ENCODE data around the gene SNRNP70. TPM values are rescaled to one million over a fixed set of nuclear protein-coding genes. Genes with fewer than 3 reads are reported as not detected.

Gene SNRNP70
- total and polyA plus RNA-seq, 2 of the 13 experiments (the other 11 are each of a cell fraction or from before 2014, with no cell fraction given): 150 to 210 TPM

DNA sequence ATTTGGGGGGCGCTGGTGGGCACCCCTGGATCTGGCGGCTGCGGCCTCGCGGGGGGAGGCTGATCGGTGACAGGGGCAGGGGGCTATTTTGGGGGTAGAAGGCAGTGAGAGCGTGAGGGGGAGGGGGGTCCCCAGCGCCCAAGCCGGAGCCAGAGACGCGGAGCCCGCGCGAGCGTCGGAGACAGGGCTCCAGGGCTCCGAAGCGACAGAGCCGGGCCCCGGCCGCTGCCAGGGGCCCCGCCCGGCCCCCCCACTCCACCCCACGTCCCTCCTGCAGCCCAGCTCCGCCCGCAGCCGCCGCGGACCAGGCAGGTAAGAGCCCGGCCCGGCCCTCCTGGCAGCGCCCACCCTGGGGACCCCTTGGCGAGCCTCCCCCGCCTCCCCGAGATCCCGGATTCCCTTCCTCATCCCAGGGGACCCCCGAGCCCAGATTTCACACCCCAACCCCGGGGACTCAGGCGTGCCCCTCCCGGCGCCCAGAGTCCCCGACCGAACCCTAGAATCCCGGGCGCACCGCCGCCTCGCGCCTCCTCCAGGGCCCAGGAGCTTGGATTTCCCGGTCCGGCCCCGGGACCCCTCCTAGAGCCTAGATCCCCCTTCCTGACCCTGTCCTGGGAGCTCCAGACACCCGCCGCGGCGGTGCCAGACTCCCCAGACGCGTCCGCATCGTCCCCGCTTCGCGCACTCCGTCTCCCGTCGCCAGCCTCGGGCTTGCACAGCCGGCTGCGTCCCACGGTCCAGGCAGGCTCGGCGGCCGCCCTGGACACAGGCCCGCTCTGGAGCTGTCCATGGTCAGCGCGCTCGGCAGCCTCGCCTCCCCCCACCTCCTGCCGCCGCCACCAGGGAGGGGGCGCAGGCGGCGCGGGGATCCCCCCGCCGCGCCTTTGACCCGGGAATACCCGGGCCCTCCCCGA is 34.4 kb downstream of the SNRNP70 start, which contains the start of gene PPFIA3 (continued):
- TF ChIP-seq, protein P1, sequence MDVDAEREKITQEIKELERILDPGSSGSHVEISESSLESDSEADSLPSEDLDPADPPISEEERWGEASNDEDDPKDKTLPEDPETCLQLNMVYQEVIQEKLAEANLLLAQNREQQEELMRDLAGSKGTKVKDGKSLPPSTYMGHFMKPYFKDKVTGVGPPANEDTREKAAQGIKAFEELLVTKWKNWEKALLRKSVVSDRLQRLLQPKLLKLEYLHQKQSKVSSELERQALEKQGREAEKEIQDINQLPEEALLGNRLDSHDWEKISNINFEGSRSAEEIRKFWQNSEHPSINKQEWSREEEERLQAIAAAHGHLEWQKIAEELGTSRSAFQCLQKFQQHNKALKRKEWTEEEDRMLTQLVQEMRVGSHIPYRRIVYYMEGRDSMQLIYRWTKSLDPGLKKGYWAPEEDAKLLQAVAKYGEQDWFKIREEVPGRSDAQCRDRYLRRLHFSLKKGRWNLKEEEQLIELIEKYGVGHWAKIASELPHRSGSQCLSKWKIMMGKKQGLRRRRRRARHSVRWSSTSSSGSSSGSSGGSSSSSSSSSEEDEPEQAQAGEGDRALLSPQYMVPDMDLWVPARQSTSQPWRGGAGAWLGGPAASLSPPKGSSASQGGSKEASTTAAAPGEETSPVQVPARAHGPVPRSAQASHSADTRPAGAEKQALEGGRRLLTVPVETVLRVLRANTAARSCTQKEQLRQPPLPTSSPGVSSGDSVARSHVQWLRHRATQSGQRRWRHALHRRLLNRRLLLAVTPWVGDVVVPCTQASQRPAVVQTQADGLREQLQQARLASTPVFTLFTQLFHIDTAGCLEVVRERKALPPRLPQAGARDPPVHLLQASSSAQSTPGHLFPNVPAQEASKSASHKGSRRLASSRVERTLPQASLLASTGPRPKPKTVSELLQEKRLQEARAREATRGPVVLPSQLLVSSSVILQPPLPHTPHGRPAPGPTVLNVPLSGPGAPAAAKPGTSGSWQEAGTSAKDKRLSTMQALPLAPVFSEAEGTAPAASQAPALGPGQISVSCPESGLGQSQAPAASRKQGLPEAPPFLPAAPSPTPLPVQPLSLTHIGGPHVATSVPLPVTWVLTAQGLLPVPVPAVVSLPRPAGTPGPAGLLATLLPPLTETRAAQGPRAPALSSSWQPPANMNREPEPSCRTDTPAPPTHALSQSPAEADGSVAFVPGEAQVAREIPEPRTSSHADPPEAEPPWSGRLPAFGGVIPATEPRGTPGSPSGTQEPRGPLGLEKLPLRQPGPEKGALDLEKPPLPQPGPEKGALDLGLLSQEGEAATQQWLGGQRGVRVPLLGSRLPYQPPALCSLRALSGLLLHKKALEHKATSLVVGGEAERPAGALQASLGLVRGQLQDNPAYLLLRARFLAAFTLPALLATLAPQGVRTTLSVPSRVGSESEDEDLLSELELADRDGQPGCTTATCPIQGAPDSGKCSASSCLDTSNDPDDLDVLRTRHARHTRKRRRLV (CRISPR knock-in tag; IDR thresholded peaks at IDR 0.05): no peak
- TF ChIP-seq ZNF607 (CRISPR knock-in tag; IDR thresholded peaks at IDR 0.05; ENCODE audit: borderline replicate concordance): peak; percentile 91
- TF ChIP-seq, protein P2, sequence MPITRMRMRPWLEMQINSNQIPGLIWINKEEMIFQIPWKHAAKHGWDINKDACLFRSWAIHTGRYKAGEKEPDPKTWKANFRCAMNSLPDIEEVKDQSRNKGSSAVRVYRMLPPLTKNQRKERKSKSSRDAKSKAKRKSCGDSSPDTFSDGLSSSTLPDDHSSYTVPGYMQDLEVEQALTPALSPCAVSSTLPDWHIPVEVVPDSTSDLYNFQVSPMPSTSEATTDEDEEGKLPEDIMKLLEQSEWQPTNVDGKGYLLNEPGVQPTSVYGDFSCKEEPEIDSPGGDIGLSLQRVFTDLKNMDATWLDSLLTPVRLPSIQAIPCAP (CRISPR knock-in tag; IDR thresholded peaks at IDR 0.05; ENCODE audit: low read depth): no peak

DNA sequence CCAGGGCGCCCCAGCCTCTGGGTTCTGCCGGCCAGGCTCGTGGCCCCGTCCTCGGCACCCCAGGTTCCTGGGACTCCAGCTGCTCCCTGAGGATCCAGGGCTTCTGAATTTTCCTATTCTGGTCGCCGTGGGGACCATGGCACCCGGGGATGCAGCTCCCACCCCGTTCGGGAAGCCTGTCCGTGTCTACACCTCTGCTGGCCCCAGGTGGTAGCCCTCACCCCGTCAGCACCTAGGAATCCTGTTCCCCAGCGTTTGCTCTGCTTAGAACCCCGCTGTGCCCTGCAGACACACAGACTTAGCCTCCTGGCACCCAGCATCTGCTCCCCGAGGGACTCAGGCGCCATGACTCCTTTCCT is 35.1 kb downstream of the SNRNP70 start:
- ChIA-PET POLR2A (interaction anchor here (0.9 to 1.4 kb wide), 2 partner anchors 22 to 29 kb away, joined by 3 to 4 read pairs; no protein-coding TSS in a partner anchor), CTCF (ENCODE audit: low intra/inter-chr PET ratio, low total read pairs) (no interaction called here)
- Histone ChIP-seq H3K27ac (ENCODE audit: extremely low read length, insufficient read depth, low read length) (no peak overlapping the region), H3K4me2 (ENCODE audit: low read depth, low read length) (peak overlapping the region; percentile 92), H3K9me3 (ENCODE audit: low read length) (no peaks in the 10 kb centered on the region), H3K27me3 (ENCODE audit: control insufficient read depth in 1 of 2, insufficient read depth in 2 of 2, low read length in 2 of 2) (peaks cover 0 to 7% of the 10 kb centered on the region in 2 experiments; a peak in 1 of 5 replicates), H4K20me1 (ENCODE audit: insufficient read depth, low read length) (no peaks in the 10 kb centered on the region), H3K9ac (ENCODE audit: insufficient read depth, low read depth, low read length) (0 out of 2 replicates have a peak overlapping the region, but pooled peaks have one; percentile 54), H3K36me3 (replicated peaks in 1 of 2; ENCODE audit: control insufficient read depth in 1 of 2, insufficient read depth in 2 of 2, low read length in 2 of 2) (no peaks in the 10 kb centered on the region), H3K4me3 (replicated peaks in 1 of 3; ENCODE audit: insufficient read depth in 1 of 3, low read depth in 2 of 3, low read length in 3 of 3) (peak overlapping the region in 2 of 3 experiments; percentile 73 to 77; a peak in 3 of 6 replicates), H3K4me1 (ENCODE audit: insufficient read depth, low read length) (peaks cover 61% of the 10 kb centered on the region), H2AFZ (ENCODE audit: low read length) (no peak overlapping the region), H3K79me2 (ENCODE audit: insufficient read depth, low read length) (peaks cover 4% of the 10 kb centered on the region)
- ATAC-seq (no peak), FAIRE-seq (no peak), DNase-seq (ENCODE audit: low spot score) (no peak)
- WGBS (ENCODE audit: low lambda C conversion rate): no CpG with 5 or more reads among the region's 16 CpGs
- intact Hi-C loops (cut with micrococcal nuclease; ENCODE audit: unreplicated experiment) (no loop called here), in situ Hi-C loops (cut with HindIII; ENCODE audit: extremely low pct_ligation_motif_present, low pct_unique_long_range_greater_than_20kb) (no loop called here)
- no TSS peak for BruUV-seq (replicated peaks)
- TF ChIP-seq ZFP62 (CRISPR knock-in tag; IDR thresholded peaks at IDR 0.05): no peak
- TF ChIP-seq, protein P3, sequence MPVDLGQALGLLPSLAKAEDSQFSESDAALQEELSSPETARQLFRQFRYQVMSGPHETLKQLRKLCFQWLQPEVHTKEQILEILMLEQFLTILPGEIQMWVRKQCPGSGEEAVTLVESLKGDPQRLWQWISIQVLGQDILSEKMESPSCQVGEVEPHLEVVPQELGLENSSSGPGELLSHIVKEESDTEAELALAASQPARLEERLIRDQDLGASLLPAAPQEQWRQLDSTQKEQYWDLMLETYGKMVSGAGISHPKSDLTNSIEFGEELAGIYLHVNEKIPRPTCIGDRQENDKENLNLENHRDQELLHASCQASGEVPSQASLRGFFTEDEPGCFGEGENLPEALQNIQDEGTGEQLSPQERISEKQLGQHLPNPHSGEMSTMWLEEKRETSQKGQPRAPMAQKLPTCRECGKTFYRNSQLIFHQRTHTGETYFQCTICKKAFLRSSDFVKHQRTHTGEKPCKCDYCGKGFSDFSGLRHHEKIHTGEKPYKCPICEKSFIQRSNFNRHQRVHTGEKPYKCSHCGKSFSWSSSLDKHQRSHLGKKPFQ (CRISPR knock-in tag; IDR thresholded peaks at IDR 0.05; ENCODE audit: insufficient replicate concordance): peak; percentile 1
- no peak for TF ChIP-seq ATAD3A (CRISPR knock-in tag; IDR thresholded peaks at IDR 0.05)
- TF ChIP-seq HDAC1 (CRISPR knock-in tag; IDR thresholded peaks at IDR 0.05): peak; percentile 6; the same call in 1 of the 2 replicates
- no peak for TF ChIP-seq ESRRA (CRISPR knock-in tag; IDR thresholded peaks at IDR 0.05; ENCODE audit: low read depth)
- 0 out of 2 replicates have a peak, but pooled peaks have one; percentile 5 for TF ChIP-seq ZMYM4 (CRISPR knock-in tag; IDR thresholded peaks at IDR 0.05)
- TF ChIP-seq, protein P4, sequence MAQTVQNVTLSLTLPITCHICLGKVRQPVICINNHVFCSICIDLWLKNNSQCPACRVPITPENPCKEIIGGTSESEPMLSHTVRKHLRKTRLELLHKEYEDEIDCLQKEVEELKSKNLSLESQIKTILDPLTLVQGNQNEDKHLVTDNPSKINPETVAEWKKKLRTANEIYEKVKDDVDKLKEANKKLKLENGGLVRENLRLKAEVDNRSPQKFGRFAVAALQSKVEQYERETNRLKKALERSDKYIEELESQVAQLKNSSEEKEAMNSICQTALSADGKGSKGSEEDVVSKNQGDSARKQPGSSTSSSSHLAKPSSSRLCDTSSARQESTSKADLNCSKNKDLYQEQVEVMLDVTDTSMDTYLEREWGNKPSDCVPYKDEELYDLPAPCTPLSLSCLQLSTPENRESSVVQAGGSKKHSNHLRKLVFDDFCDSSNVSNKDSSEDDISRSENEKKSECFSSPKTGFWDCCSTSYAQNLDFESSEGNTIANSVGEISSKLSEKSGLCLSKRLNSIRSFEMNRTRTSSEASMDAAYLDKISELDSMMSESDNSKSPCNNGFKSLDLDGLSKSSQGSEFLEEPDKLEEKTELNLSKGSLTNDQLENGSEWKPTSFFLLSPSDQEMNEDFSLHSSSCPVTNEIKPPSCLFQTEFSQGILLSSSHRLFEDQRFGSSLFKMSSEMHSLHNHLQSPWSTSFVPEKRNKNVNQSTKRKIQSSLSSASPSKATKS (CRISPR knock-in tag; IDR thresholded peaks at IDR 0.05): no peak
- TF ChIP-seq XRCC5 (optimal IDR thresholded peaks at IDR 0.05; ENCODE audit: low read length): peak; percentile 3
